ENCODE results near the gene FAM237A.

GRCh38 chr2:206698811-206699210 lies 56.5 kb downstream of the FAM237A start:
- TF ChIP-seq CTCF (IDR thresholded peaks at IDR 0.05; ENCODE audit: poor library complexity), result no peak
- TF ChIP-seq EZH2phosphoT487 (IDR thresholded peaks at IDR 0.05; ENCODE audit: low read depth, severe bottlenecking, unreplicated experiment), result no peak
